EL (cell line): ENCODE data around the gene KLHL8.
"Not testable (repeated sequence)": the region's sequence is repeated elsewhere in the genome, so short reads cannot be mapped to it uniquely, and the experiment has no call there.

ENCODE experiments used
- DNase-seq: peaks from one replicate; pipeline ENCODE4 v3.0.0-alpha.2; 2016

KLHL8 gene

GRCh38 chr4:87166296-87166854, 54.0 kb downstream of the KLHL8 start:
- no peak for DNase-seq

- no peak for DNase-seq
Measured at GRCh38 chr4:87165892-87166291, 54.5 kb downstream of the KLHL8 start.

- no peak for DNase-seq
Measured at GRCh38 chr4:87153078-87153870, 67.1 kb downstream of the KLHL8 start.

GRCh38 chr4:87152310-87153041, 67.9 kb downstream of the KLHL8 start:
- DNase-seq: no peak

- DNase-seq: peak; percentile 3
Measured at GRCh38 chr4:87151730-87152129, 68.7 kb downstream of the KLHL8 start.

GRCh38 chr4:87150498-87151261, 69.7 kb downstream of the KLHL8 start:
- peak; percentile 72 for DNase-seq

- DNase-seq: no peak
Measured at GRCh38 chr4:87147116-87147515, 73.3 kb downstream of the KLHL8 start.

- not testable (repeated sequence) for DNase-seq
Measured at GRCh38 chr4:87145934-87146333, 74.5 kb downstream of the KLHL8 start.

GRCh38 chr4:87144356-87144755, 76.1 kb downstream of the KLHL8 start:
- no peak for DNase-seq

GRCh38 chr4:87141428-87141827, 79.0 kb downstream of the KLHL8 start:
- DNase-seq: no peak

- no peak for DNase-seq
Measured at GRCh38 chr4:87134122-87134521, 86.3 kb downstream of the KLHL8 start.

GRCh38 chr4:87133183-87133582, 87.2 kb downstream of the KLHL8 start:
- DNase-seq: no peak

- no peak for DNase-seq
Measured at GRCh38 chr4:87132035-87132434, 88.4 kb downstream of the KLHL8 start.

GRCh38 chr4:87130985-87131703, 89.3 kb downstream of the KLHL8 start:
- no peak for DNase-seq

- no peak for DNase-seq
Measured at GRCh38 chr4:87129681-87130080, 90.7 kb downstream of the KLHL8 start.

- DNase-seq: no peak
Measured at GRCh38 chr4:87128006-87128705, 92.3 kb downstream of the KLHL8 start.

GRCh38 chr4:87126056-87126455, 94.4 kb downstream of the KLHL8 start:
- DNase-seq: no peak

- no peak for DNase-seq
Measured at GRCh38 chr4:87122252-87122651, 98.2 kb downstream of the KLHL8 start.

- DNase-seq: no peak
Measured at GRCh38 chr4:87121341-87122065, 98.9 kb downstream of the KLHL8 start.

GRCh38 chr4:87120411-87121162, 99.8 kb downstream of the KLHL8 start:
- no peak for DNase-seq
